ENCODE measurements around the gene HLA-DMA. TPM values are rescaled to one million over a fixed set of nuclear protein-coding genes. Genes with fewer than 3 reads are reported as not detected.
A peak's percentile ranks its signal among the peaks of the same experiment; 100 is the strongest.

Gene HLA-DMA
- total RNA-seq, 6 donors from 2014 or later, result 83.7 to 271 (median 134) TPM

- Histone ChIP-seq H3K36me3 (peaks cover 0 to 9% (median 0%) of the 10 kb centered on the region in 4 donors), H3K9me3 (no peaks in the 10 kb centered on the region), H3K27me3 (no peaks in the 10 kb centered on the region), H3K4me3 (no peak overlapping the region), H3K4me1 (peaks cover 13 to 35% (median 16%) of the 10 kb centered on the region in 4 donors), H3K27ac (peak overlapping the region in 2 of 4 donors; percentile 50 to 73)
- TF ChIP-seq EP300 (IDR thresholded peaks at IDR 0.05) (no peak), POLR2AphosphoS5 (IDR thresholded peaks at IDR 0.05) (no peak), CTCF (IDR thresholded peaks at IDR 0.05) (no peak), POLR2A (IDR thresholded peaks at IDR 0.05) (no peak)
- DNase-seq (peak in 1 of 2 donors; percentile 42), ATAC-seq (ENCODE audit: low FRiP score in 2 of 2) (peak in 1 of 2 donors; percentile 35)
- WGBS, 2 donors, result 70 to 83% methylated on average over 12 of the region's 12 CpGs
These were observed 16.4 kb downstream of the HLA-DMA start for GRCh38 chr6:32936239-32937152.

GRCh38 chr6:32935551-32936238, 17.2 kb downstream of the HLA-DMA start:
- no peak for DNase-seq
- H3K36me3 ChIP-seq, result peaks cover 0 to 9% (median 0%) of the 10 kb centered on the region in 4 donors
- no peak for ATAC-seq (ENCODE audit: low FRiP score in 2 of 2)
- H3K4me1 ChIP-seq, result peaks cover 7 to 27% (median 12%) of the 10 kb centered on the region in 4 donors
- WGBS, 2 donors, result 84 to 86% methylated on average over 4 of the region's 4 CpGs
- no peak overlapping the region for H3K4me3 ChIP-seq
- no peaks in the 10 kb centered on the region for H3K27me3 ChIP-seq
- no peaks in the 10 kb centered on the region for H3K9me3 ChIP-seq
- peak overlapping the region in 2 of 4 donors; percentile 43 to 61 for H3K27ac ChIP-seq
- TF ChIP-seq CTCF (IDR thresholded peaks at IDR 0.05) (no peak), POLR2AphosphoS5 (IDR thresholded peaks at IDR 0.05) (no peak), POLR2A (IDR thresholded peaks at IDR 0.05) (no peak)

- DNase-seq (peak in 1 of 2 donors; percentile 80), ATAC-seq (ENCODE audit: low FRiP score in 2 of 2) (peak; percentile 84 to 86)
- peaks cover 0 to 9% (median 0%) of the 10 kb centered on the region in 4 donors for H3K36me3 ChIP-seq
- TF ChIP-seq CTCF (IDR thresholded peaks at IDR 0.05) (peak; percentile 64 to 77 (median 72)), POLR2A (IDR thresholded peaks at IDR 0.05) (no peak), POLR2AphosphoS5 (IDR thresholded peaks at IDR 0.05) (no peak), EP300 (IDR thresholded peaks at IDR 0.05) (no peak)
- H3K27me3 ChIP-seq, result no peaks in the 10 kb centered on the region
- WGBS, 2 donors, result 0 to 3% methylated on average over 3 of the region's 3 CpGs
- H3K4me3 ChIP-seq, result no peak overlapping the region
- H3K9me3 ChIP-seq, result no peaks in the 10 kb centered on the region
- peaks cover 0 to 15% (median 4%) of the 10 kb centered on the region in 4 donors for H3K4me1 ChIP-seq
- H3K27ac ChIP-seq, result peak overlapping the region in 1 of 4 donors; percentile 49
These were observed 19.2 kb downstream of the HLA-DMA start for GRCh38 chr6:32933661-32934085.

- DNase-seq (no peak), ATAC-seq (ENCODE audit: low FRiP score in 2 of 2) (no peak)
- WGBS, 2 donors, result 79 to 81% methylated on average over 7 of the region's 7 CpGs
- Histone ChIP-seq H3K36me3 (peaks cover 0 to 4% (median 0%) of the 10 kb centered on the region in 4 donors), H3K4me3 (no peak overlapping the region), H3K27me3 (no peaks in the 10 kb centered on the region), H3K27ac (no peak overlapping the region), H3K9me3 (no peaks in the 10 kb centered on the region), H3K4me1 (peaks cover 0 to 14% (median 4%) of the 10 kb centered on the region in 4 donors)
- TF ChIP-seq EP300 (IDR thresholded peaks at IDR 0.05), result no peak
- TF ChIP-seq CTCF (IDR thresholded peaks at IDR 0.05), result no peak
- no peak for TF ChIP-seq POLR2AphosphoS5 (IDR thresholded peaks at IDR 0.05)
- no peak for TF ChIP-seq POLR2A (IDR thresholded peaks at IDR 0.05)
These were observed 20.6 kb downstream of the HLA-DMA start for GRCh38 chr6:32932132-32932868.
